RKO (cell line): ENCODE measurements around the gene CLDN34.

Experiments
- DNase-seq: peaks from one replicate; pipeline ENCODE4 v3.0.0-alpha.2; 2016; ENCODE audit warnings: low spot score

CLDN34 gene

DNA sequence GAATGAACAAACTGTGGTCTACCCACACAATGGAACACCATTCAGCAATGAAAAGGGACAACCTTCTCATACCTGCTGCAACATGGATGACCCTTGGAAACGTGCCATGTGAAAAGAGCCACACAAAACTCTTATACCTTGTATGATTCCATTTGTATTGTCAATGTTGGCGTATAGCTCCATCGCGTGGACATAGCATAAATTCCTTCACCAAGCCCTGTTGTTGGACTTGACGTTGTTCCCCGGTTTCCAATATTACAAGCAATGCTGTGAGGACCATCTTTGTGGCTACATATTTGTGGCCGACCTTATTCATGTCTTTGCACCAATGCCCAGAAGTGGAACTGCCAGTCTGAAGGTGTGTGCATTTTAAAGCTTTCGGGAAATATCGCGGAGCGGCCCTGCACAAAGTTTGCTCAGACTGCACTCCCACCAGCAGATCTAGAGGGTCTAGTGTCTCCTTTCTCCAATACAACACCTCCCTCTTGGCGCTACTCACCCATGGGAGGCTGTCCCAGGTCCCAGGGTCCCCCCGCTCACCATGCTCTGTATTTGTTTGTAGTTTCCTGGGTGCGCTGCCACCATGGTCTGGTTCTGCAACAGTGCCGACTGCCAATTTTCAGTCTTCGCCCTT lies at the start of gene CLDN34:
Gene CLDN34 (plus strand): TSS at position 584 of the 634 bp plus-strand sequence. CDS start 0 bp downstream, at position 584.
- DNase-seq: no peak

GRCh38 chrX:9917861-9918260 lies 49.3 kb upstream of the CLDN34 start:
- no peak for DNase-seq

GRCh38 chrX:9919632-9920172 lies 47.5 kb upstream of the CLDN34 start:
- peak; percentile 54 for DNase-seq

DNA sequence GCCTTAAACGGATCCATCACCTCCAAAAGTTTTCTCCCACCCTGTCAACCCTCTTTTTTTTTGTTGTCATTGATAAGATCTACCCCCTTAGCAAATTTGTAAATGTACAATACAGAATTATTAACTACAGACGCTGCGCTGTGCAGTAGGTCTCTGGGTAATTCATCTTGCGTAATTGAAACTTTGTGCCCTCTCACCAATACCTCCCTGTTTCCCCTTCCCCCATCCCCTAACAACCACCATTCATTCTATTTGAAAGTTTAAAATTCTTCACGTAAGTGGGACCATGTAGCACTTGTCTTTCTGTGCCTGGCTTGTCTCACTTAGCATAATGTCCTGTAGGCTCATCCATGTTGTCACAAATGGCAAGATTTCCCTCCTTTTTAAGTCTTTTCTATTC lies 45.8 kb upstream of the CLDN34 start:
- no peak for DNase-seq

GRCh38 chrX:9923357-9923756 lies 43.8 kb upstream of the CLDN34 start:
- no peak for DNase-seq

GRCh38 chrX:9926002-9926401 lies 41.2 kb upstream of the CLDN34 start:
- no peak for DNase-seq

DNA sequence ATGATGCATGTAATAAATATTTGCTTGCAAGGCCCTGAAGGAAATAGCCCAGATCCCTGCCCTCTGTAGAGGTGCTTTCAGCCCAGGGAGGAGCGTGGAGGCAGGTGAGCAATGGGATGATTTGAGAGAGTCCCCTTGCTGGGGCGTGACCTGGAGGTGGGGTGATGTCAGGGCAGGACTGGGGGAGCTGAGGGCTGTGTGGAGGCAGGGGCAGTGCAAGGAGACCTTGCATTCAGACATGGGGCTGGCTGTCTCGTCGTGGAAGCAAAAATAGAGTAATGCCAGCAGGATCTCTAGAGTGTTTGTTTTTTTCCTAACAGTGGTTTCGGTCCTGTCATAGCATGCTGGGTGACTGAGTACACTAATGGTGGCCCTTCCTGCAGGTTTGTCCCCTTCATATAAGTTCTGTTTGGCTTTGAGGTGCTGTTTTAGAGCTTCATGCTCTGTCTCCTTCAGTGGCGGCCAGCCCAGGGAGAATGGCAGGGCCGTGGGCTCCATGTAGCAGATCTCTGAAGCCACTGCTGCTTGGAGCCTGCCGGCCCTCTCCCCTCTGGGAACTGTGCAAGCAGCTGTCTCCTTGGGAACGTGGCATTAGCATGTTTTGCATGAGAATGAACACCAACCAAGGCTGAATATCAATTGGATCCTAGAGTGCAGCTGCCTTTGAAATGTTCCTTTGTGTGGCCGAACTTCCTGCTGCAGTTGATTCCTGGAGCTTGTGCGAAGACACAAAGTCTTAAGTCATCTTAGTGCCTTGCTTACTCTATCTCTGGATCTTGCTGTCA lies 39.3 kb upstream of the CLDN34 start:
- no peak for DNase-seq

DNA sequence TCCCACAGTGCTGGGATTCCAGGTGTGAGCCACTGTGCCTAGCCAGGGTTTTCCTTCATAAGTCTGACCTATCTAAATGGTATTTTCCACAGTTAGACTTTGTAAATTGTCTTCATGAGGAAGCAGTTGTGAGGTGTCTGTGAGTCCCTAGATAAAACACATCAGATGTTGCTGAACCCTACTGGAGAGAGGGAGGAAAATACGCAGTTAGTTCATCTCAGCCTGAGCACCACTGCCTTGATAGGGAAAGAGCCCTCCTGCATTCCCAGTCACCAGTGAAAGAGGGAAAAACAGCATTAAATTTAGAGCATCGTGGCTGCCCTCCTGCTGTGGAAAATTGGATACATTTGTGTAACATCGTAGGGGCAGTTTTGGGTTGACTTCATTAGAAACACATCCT lies 31.7 kb upstream of the CLDN34 start:
- no peak for DNase-seq

DNA sequence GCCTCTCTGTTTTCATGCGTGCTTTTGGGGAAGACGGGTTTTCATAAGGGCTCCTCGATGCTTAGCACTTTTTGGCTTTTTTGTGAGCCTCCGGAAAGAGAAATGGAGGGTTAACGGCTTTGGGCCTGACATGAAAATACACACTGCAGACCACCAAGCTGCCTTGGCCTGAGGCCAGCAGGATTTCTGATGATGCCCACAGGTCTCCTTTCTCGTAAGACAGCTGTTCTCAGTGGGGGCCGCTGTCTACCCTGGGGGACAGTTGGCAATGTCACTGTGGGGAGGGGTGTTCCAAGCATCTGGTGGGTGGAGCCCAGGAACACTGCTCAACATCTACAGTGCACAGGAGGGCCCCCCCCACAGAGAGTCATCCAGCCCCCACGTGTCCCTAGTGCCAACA lies 29.4 kb upstream of the CLDN34 start:
- no peak for DNase-seq

- no peak for DNase-seq
Observed at GRCh38 chrX:9938516-9938915, 28.6 kb upstream of the CLDN34 start.

DNA sequence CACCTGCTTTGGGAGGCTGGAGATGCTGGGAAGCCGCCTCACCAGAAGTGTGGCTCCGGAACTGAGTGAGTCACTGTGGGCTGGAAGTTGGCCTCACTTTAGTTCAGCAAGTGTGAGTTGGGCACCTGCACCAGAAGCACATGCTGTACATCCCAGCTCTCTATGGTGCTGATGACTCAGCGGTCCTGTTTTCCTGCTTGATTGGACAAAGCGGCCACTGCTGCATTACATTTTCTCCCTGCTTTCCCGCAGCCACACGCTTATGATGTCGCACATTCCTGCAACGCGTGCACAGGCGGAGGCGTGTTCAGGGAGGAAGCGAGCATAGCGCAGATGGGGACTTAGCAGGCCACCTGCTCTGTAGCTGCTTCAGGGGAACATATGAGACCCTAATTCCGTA lies 26.7 kb upstream of the CLDN34 start:
- DNase-seq: peak; percentile 23

- no peak for DNase-seq
Observed at GRCh38 chrX:9942086-9942485, 25.1 kb upstream of the CLDN34 start.

- DNase-seq: no peak
Observed at GRCh38 chrX:9943420-9943819, 23.7 kb upstream of the CLDN34 start.

DNA sequence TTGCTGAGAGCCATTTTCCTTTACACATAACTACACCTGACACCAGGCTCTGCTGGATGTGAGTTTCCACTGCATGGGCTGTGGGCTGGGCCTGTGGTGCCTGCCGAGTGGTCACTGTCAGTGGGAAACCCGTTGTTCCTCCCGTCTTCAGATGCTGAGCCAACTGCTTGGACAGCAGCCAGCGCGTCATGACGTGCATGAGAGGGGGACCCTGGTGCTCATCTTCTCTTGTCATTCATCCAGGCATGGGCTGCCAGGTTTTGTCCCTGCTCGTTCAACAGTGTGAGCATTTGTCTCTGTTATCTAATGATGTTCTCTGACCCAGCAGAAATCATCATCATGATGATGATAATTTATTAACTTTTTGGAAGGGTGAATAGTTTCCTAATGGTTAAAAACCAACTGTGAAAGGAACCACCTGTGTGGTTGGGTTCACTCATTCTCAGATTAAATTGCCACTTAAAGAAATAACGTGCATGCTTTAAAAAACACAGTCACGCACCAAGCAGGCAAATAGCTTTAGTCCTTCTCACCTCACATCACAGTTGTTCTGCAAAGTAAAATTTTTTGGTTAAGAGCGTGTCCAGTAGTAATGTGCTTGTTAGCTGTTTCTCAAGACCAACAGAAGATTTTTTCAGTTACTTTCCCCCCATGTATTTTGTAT lies 19.9 kb upstream of the CLDN34 start:
- no peak for DNase-seq

GRCh38 chrX:9948406-9948805 lies 18.8 kb upstream of the CLDN34 start:
- DNase-seq: no peak

DNA sequence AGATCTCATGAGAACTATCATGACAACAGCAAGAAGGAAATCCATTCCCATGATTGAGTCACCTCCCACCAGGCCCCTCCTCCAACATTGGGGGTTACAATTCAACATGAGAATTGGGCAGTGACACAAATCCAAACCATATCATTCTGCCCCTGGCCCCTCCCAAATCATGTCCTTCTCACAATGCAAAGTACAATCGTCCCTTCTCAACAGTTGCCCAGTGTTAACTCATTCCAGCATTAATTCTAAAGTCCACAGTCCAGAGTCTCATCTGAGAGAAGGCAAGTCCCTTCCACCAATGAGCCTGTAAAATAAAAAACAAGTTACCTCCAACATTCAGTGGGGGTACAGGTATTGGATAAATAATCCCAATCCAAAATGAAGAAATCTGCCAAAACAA lies 14.9 kb upstream of the CLDN34 start:
- no peak for DNase-seq

GRCh38 chrX:9953396-9953795 lies 13.8 kb upstream of the CLDN34 start:
- DNase-seq: no peak

DNA sequence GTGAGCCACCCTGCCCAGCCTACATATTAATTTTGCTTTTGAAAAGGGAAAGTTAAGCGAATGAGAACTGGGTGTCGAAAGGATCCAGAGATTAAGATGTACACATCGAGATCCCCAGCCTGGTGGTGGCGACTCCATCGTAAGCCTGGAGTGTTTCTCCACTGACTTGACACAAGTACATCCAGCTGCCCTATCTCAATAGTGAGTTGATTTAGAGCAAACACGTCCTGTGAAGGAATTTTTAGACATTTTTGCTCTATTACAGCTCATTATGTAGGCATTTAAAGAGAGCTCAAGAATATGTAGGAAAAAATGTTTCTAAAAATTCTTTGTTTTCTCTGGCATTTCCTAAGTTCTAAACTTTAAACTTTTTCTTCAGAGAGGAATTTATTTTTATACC lies 11.7 kb upstream of the CLDN34 start:
- DNase-seq: no peak

GRCh38 chrX:9957743-9958142 lies 9.4 kb upstream of the CLDN34 start:
- DNase-seq: no peak

DNA sequence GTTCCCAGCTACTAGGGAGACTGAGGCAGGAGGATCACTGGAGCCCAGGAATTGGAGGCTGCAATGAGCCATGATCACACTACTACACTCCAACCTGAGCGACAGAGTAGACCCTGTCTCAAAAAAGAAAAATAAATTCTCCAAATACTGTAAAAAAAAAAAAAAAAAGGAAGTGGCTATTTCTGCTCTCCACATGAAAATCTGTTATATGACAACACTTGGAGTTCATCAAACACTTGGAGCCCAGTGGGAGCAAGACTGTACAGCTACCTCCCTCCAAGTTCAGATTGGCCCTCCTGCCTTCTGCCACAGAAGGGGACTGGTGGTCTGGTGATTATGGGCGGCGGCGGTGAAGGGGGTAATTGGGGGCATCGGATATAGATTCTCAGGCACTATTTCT lies 9.0 kb upstream of the CLDN34 start:
- DNase-seq: no peak

DNA sequence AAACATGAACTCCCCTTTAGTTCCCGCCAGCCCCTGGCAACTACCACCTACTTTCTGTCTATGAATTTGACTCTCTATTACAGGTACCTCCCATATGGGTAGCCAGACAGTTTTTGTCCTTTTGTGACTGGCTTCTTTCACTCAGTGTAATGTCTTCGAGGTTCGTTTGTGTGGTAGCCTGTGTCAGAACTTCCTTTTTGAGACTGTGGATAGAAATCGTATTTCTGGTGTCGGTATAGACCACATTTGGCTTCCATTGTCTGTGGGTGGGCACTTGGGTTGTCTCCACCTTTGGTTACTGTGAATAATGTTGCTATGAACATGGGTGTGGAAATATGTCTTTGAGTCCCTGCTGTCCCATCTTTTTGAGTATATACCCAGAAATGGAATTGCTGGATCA lies 5.4 kb upstream of the CLDN34 start:
- no peak for DNase-seq

DNA sequence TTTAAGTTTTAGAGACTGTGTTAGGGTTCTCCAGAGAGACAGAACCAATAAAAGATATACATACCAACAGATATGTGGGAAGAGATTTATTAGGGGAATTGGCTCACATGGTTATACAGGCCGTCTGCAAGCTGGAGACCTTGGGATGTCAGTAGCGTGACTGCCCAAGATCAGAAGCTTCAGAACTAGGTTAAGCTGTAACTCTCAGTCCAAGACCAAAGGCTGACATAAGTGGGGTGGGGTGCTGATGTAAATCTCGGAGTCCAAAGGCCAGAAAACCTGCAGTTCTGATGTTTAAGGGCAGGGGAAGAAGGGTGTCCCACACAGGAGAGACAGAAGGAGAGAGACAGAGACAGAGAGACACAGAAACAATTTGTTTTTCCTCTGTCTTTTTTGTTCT lies 10.5 kb downstream of the CLDN34 start:
- DNase-seq: no peak

DNA sequence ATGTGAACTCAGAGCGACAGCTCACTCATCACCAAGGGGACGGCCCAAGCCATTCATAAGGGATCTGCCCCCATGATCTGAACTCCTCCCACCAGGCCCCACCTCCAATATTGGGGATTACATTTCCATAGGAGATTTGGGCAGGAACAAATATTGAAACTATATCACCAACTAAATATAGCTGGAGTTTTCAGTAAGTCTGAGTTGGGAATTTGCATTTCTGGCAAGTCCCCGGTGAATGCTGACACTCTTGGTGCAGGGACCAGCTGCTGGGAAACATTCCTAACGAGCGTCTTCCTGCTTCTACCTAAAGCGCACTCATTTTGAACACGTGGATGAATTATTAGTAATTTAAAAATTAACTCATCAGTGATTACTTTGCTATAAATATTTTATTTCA lies 13.2 kb downstream of the CLDN34 start:
- no peak for DNase-seq
